ENCODE data around the gene GNG12.

DNA sequence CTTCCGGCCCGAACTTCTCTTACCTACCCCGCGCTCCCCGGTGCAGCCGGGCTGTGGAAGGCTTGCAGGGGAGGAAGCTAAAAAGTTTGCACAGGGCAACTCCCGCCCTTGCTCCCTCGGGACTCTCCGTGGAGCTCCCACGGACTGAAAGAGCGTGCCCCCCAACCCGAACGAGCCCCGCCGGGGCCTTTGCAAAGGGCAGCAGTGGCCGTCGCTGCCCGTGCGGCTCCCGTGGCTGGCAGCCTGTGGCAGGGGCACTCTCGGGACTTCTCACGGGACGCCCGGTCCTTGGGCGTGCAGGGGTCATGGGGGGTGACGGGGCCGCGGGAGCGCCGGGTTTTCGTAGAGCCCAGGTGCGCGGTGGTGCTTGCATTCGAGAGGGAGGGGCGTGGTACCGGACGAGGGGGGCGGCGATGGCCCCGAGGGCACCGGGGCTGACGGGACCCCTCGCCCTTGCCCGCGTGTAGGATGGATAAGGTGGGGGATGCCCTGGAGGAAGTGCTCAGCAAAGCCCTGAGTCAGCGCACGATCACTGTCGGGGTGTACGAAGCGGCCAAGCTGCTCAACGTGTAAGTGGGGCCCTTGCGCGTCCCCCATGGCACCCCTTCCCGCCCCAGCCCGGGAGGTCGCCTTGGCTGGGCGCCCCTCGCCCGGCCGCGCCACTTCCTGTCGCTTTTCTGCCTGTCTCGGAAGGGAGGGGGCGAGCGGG is 147.6 kb downstream of the GNG12 start:
- TF ChIP-seq POLR2A (IDR thresholded peaks at IDR 0.05; ENCODE audit: extremely low read depth, insufficient read length), result no peak
- TF ChIP-seq, protein P1, sequence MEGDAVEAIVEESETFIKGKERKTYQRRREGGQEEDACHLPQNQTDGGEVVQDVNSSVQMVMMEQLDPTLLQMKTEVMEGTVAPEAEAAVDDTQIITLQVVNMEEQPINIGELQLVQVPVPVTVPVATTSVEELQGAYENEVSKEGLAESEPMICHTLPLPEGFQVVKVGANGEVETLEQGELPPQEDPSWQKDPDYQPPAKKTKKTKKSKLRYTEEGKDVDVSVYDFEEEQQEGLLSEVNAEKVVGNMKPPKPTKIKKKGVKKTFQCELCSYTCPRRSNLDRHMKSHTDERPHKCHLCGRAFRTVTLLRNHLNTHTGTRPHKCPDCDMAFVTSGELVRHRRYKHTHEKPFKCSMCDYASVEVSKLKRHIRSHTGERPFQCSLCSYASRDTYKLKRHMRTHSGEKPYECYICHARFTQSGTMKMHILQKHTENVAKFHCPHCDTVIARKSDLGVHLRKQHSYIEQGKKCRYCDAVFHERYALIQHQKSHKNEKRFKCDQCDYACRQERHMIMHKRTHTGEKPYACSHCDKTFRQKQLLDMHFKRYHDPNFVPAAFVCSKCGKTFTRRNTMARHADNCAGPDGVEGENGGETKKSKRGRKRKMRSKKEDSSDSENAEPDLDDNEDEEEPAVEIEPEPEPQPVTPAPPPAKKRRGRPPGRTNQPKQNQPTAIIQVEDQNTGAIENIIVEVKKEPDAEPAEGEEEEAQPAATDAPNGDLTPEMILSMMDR (IDR thresholded peaks at IDR 0.05; ENCODE audit: low read depth, low read length), result no peak
- TF ChIP-seq MYC (IDR thresholded peaks at IDR 0.05; ENCODE audit: low read depth, low read length), result no peak

Data from NB4 (cell line).